Neural progenitor cell (in vitro differentiated cells): ENCODE measurements around the gene CDH20. TPM values are rescaled to one million over a fixed set of nuclear protein-coding genes. Genes with fewer than 3 reads are reported as not detected.

Experiments used
- DNase-seq: peaks from one replicate; pipeline ENCODE4 v3.0.0-alpha.2; 2016; ENCODE audit warnings: low spot score
- H2AFZ ChIP-seq: fragments of 200-600 bp; sonication (generic); replicated peaks from 2 replicates; pipeline ENCODE4 v1.6.1; 2016; ENCODE audit warnings: antibody characterized with exemption
- H3F3A ChIP-seq: fragments of 200-600 bp; sonication (generic); 2 replicates; pipeline ENCODE4 v1.6.1; 2016; ENCODE audit warnings: antibody characterized with exemption, low read depth
- H3K27ac ChIP-seq: fragments of 200-600 bp; sonication (generic); 2 replicates; pipeline ENCODE4 v1.5.1; 2016; ENCODE audit warnings: mild to moderate bottlenecking
- H3K27me3 ChIP-seq: fragments of 200-600 bp; sonication (generic); 2 replicates; pipeline ENCODE4 v1.6.1; 2016; ENCODE audit warnings: mild to moderate bottlenecking, moderate library complexity
- H3K36me3 ChIP-seq: fragments of 200-600 bp; sonication (generic); 2 replicates; pipeline ENCODE4 v1.5.1; 2016
- H3K4me1 ChIP-seq: fragments of 200-600 bp; sonication (generic); 2 replicates; pipeline ENCODE4 v1.6.1; 2016; ENCODE audit warnings: mixed run types
- H3K4me2 ChIP-seq: fragments of 200-600 bp; sonication (generic); 2 replicates; pipeline ENCODE4 v1.6.1; 2016
- H3K4me3 ChIP-seq: fragments of 200-600 bp; sonication (generic); 2 replicates; pipeline ENCODE4 v1.5.1; 2016
- H3K79me2 ChIP-seq: fragments of 200-600 bp; sonication (generic); 2 replicates; pipeline ENCODE4 v1.6.1; 2016; ENCODE audit warnings: low read depth
- H3K9ac ChIP-seq: fragments of 200-600 bp; sonication (generic); 2 replicates; pipeline ENCODE4 v1.6.1; 2016
- H3K9me3 ChIP-seq: fragments of 200-600 bp; sonication (generic); 2 replicates; pipeline ENCODE4 v1.5.1; 2016; ENCODE audit warnings: low read depth
- H4K20me1 ChIP-seq: fragments of 200-600 bp; sonication (generic); 2 replicates; pipeline ENCODE4 v1.6.1; 2016; ENCODE audit warnings: low read depth
- H3K27ac Mint-ChIP-seq: 3 replicates; pipeline ENCODE4 v1.8.0; 2021; ENCODE audit warnings: mixed read lengths
- H3K27me3 Mint-ChIP-seq: 2 replicates; pipeline ENCODE4 v1.8.0; 2022; ENCODE audit warnings: low read depth, mild to moderate bottlenecking, inconsistent platforms, moderate library complexity, mixed read lengths; ENCODE audit not compliant: insufficient read depth
- H3K36me3 Mint-ChIP-seq: 3 replicates; pipeline ENCODE4 v1.8.0; 2021; ENCODE audit warnings: mixed read lengths
- H3K4me1 Mint-ChIP-seq: 3 replicates; pipeline ENCODE4 v1.8.0; 2021; ENCODE audit warnings: mixed read lengths
- H3K4me3 Mint-ChIP-seq: 3 replicates; pipeline ENCODE4 v1.8.0; 2021; ENCODE audit warnings: mild to moderate bottlenecking, moderate library complexity, mixed read lengths
- H3K9me3 Mint-ChIP-seq: 3 replicates; pipeline ENCODE4 v1.8.0; 2020; ENCODE audit warnings: mixed read lengths
- CTCF ChIP-seq: fragments of 200-600 bp; sonication (generic); IDR thresholded peaks from 2 replicates; pipeline ENCODE4 v1.5.1; 2017; ENCODE audit warnings: antibody characterized with exemption, mild to moderate bottlenecking
- EZH2 ChIP-seq: fragments of 200-600 bp; sonication (generic); IDR thresholded peaks from 2 replicates; pipeline ENCODE4 v1.6.1; 2017; ENCODE audit warnings: antibody characterized with exemption, mild to moderate bottlenecking, moderate library complexity
- EZH2phosphoT487 ChIP-seq: fragments of 200-600 bp; sonication (generic); IDR thresholded peaks from 2 replicates; pipeline ENCODE4 v1.6.1; 2017; ENCODE audit warnings: antibody characterized with exemption
- total RNA-seq: library from RNA; depleted of rRNA; stranded (reverse); fragments of >200 nt; gene quantifications from 2 replicates; pipeline ENCODE4 v1.2.3, GENCODE V29; 2015; ENCODE audit warnings: low replicate concordance

Gene CDH20
- total RNA-seq, 1 donor from 2014 or later = 1.6 TPM

- Mint-ChIP-seq H3K9me3 (no peaks in the 10 kb centered on the region), H3K27ac (no peak overlapping the region), H3K4me3 (no peak overlapping the region), H3K4me1 (peaks cover 23% of the 10 kb centered on the region), H3K36me3 (no peaks in the 10 kb centered on the region), H3K27me3 (peaks cover 12% of the 10 kb centered on the region)
- Histone ChIP-seq H3F3A (peaks cover 14% of the 10 kb centered on the region), H3K4me2 (no peak overlapping the region), H3K9me3 (no peaks in the 10 kb centered on the region), H3K79me2 (no peaks in the 10 kb centered on the region), H3K36me3 (no peaks in the 10 kb centered on the region), H2AFZ (no peak overlapping the region), H3K27me3 (peaks cover 44% of the 10 kb centered on the region), H3K9ac (no peak overlapping the region), H3K4me3 (no peak overlapping the region), H3K4me1 (peaks cover 11% of the 10 kb centered on the region), H3K27ac (no peak overlapping the region), H4K20me1 (no peaks in the 10 kb centered on the region)
- DNase-seq = no peak
- TF ChIP-seq EZH2 (no peak), EZH2phosphoT487 (no peak), CTCF (no peak)
These were observed 2.2 kb upstream of the CDH20 start for GRCh38 chr18:61331051-61331450.

- no peaks in the 10 kb centered on the region for H3K9me3 Mint-ChIP-seq
These were observed 688 bp downstream of the CDH20 start for GRCh38 chr18:61333746-61334490.

GRCh38 chr18:61334491-61334850 is 1.2 kb downstream of the CDH20 start:
- H3F3A ChIP-seq = peaks cover 14% of the 10 kb centered on the region
- peak overlapping the region; percentile 96 for H3K4me3 Mint-ChIP-seq
- peak overlapping the region; percentile 87 for H3K4me3 ChIP-seq
- H3K9me3 ChIP-seq = no peaks in the 10 kb centered on the region
- H3K27ac Mint-ChIP-seq = peak overlapping the region; percentile 57
- no peak overlapping the region for H3K9ac ChIP-seq
- no peaks in the 10 kb centered on the region for H3K36me3 Mint-ChIP-seq
- H3K79me2 ChIP-seq = no peaks in the 10 kb centered on the region
- peaks cover 11% of the 10 kb centered on the region for H3K4me1 ChIP-seq
- peak overlapping the region; percentile 99 for H3K4me2 ChIP-seq
- H3K4me1 Mint-ChIP-seq = peaks cover 27% of the 10 kb centered on the region
- H3K9me3 Mint-ChIP-seq = no peaks in the 10 kb centered on the region
- H3K27me3 ChIP-seq = peaks cover 64% of the 10 kb centered on the region
- no peaks in the 10 kb centered on the region for H3K36me3 ChIP-seq
- peak overlapping the region; percentile 99 for H2AFZ ChIP-seq
- DNase-seq = no peak
- H4K20me1 ChIP-seq = no peaks in the 10 kb centered on the region
- H3K27me3 Mint-ChIP-seq = peaks cover 12% of the 10 kb centered on the region
- TF ChIP-seq EZH2 = no peak
- no peak for TF ChIP-seq EZH2phosphoT487
- TF ChIP-seq CTCF = no peak
- H3K27ac ChIP-seq = no peak overlapping the region

More at GRCh38 chr18:61333746-61334490, 688 bp downstream of the CDH20 start:
- H3K4me3 Mint-ChIP-seq = peak overlapping the region; percentile 96
- Histone ChIP-seq H3K9me3 (no peaks in the 10 kb centered on the region), H3K4me1 (peaks cover 11% of the 10 kb centered on the region), H3K4me3 (peak overlapping the region; percentile 87), H3K79me2 (no peaks in the 10 kb centered on the region), H2AFZ (peak overlapping the region; percentile 99), H3K27ac (no peak overlapping the region), H3K27me3 (peaks cover 64% of the 10 kb centered on the region), H3K4me2 (peak overlapping the region; percentile 99), H3K9ac (peak overlapping the region; percentile 28), H4K20me1 (no peaks in the 10 kb centered on the region), H3F3A (peaks cover 14% of the 10 kb centered on the region), H3K36me3 (no peaks in the 10 kb centered on the region)
- H3K4me1 Mint-ChIP-seq = peaks cover 27% of the 10 kb centered on the region
- H3K27me3 Mint-ChIP-seq = peaks cover 12% of the 10 kb centered on the region
- no peaks in the 10 kb centered on the region for H3K36me3 Mint-ChIP-seq
- DNase-seq = peak; percentile 61
- TF ChIP-seq CTCF (no peak), EZH2phosphoT487 (no peak), EZH2 (peak; percentile 59)
- no peak overlapping the region for H3K27ac Mint-ChIP-seq
